NB4 (cell line): ENCODE data around the gene FHIP1A.

Experiments used
- DNase-seq: peaks from one replicate; pipeline ENCODE4 v3.0.0; 2010; ENCODE audit warnings: low read depth
- H3K4me3 ChIP-seq: one replicate; pipeline ENCODE4 v1.5.1; 2011; ENCODE audit warnings: mild to moderate bottlenecking, low read depth, low read length, moderate library complexity
- CTCF ChIP-seq: IDR thresholded peaks from one replicate; pipeline ENCODE4 v1.5.1; 2012; ENCODE audit warnings: low read depth, low read length
- MYC ChIP-seq: IDR thresholded peaks from 2 replicates; pipeline ENCODE4 v1.6.1; 2011; ENCODE audit warnings: low read depth, low read length
- POLR2A ChIP-seq: IDR thresholded peaks from 2 replicates; pipeline ENCODE4 v1.6.1; 2011; ENCODE audit warnings: mild to moderate bottlenecking; ENCODE audit not compliant: insufficient read length; ENCODE audit errors: extremely low read depth
- TF ChIP-seq, protein P1 (sequence below): IDR thresholded peaks from 2 replicates; pipeline ENCODE4 v1.6.1; 2011; ENCODE audit warnings: low read depth, low read length

FHIP1A gene

GRCh38 chr4:151458148-151458547 is 49.2 kb downstream of the FHIP1A start:
- no peak overlapping the region for H3K4me3 ChIP-seq
- no peak for DNase-seq
- no peak for TF ChIP-seq POLR2A
- no peak for TF ChIP-seq CTCF
- TF ChIP-seq, protein P1, sequence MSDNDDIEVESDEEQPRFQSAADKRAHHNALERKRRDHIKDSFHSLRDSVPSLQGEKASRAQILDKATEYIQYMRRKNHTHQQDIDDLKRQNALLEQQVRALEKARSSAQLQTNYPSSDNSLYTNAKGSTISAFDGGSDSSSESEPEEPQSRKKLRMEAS: no peak
- no peak for TF ChIP-seq MYC
